Activated CD4-positive, alpha-beta memory T cell treated with anti-CD3 and anti-CD28 coated beads, Interleukin-2, amount 10 ng/mL, durations not matched to agents 7 days and 5 days (primary cell): ENCODE measurements around the gene HSPB7. TPM values are rescaled to one million over a fixed set of nuclear protein-coding genes. Genes with fewer than 3 reads are reported as not detected.
"Not testable (repeated sequence)": the region's sequence is repeated elsewhere in the genome, so short reads cannot be mapped to it uniquely, and the experiment has no call there.

Experiments used
- CTCF ChIA-PET: fragments of 350-600 bp; sonication (Branson Sonifier 250); formaldehyde crosslinking; loops from one replicate; lab custom pipeline; 2021; ENCODE audit warnings: antibody characterized with exemption, inconsistent platforms; lab: Charles Lee
- POLR2A ChIA-PET: fragments of 350-600 bp; sonication (Branson Sonifier 250); formaldehyde crosslinking; loops from one replicate; lab custom pipeline; 2021; ENCODE audit warnings: antibody characterized with exemption; lab: Charles Lee
- DNase-seq: peaks from one replicate; pipeline ENCODE4 v3.0.0-alpha.2; 2020
- H3K27ac Mint-ChIP-seq: one replicate; pipeline ENCODE4 v1.8.0; 2021; ENCODE audit warnings: mild to moderate bottlenecking, mixed read lengths
- H3K27me3 Mint-ChIP-seq: one replicate; pipeline ENCODE4 v1.8.0; 2021; ENCODE audit warnings: mixed read lengths
- H3K36me3 Mint-ChIP-seq: one replicate; pipeline ENCODE4 v1.8.0; 2021; ENCODE audit warnings: low read depth, mixed read lengths
- H3K4me1 Mint-ChIP-seq: one replicate; pipeline ENCODE4 v1.8.0; 2021; ENCODE audit warnings: mixed read lengths
- H3K4me3 Mint-ChIP-seq: one replicate; pipeline ENCODE4 v1.8.0; 2021; ENCODE audit warnings: mild to moderate bottlenecking, mixed read lengths
- H3K9me3 Mint-ChIP-seq: one replicate; pipeline ENCODE4 v1.8.0; 2021; ENCODE audit warnings: mixed read lengths
- total RNA-seq, 2 experiments: library from RNA; stranded (reverse); gene quantifications; one replicate each; pipeline ENCODE4 v1.2.3, GENCODE V29; 2021

HSPB7 gene
- total RNA-seq, 2 experiments from 2014 or later, result not detected

DNA sequence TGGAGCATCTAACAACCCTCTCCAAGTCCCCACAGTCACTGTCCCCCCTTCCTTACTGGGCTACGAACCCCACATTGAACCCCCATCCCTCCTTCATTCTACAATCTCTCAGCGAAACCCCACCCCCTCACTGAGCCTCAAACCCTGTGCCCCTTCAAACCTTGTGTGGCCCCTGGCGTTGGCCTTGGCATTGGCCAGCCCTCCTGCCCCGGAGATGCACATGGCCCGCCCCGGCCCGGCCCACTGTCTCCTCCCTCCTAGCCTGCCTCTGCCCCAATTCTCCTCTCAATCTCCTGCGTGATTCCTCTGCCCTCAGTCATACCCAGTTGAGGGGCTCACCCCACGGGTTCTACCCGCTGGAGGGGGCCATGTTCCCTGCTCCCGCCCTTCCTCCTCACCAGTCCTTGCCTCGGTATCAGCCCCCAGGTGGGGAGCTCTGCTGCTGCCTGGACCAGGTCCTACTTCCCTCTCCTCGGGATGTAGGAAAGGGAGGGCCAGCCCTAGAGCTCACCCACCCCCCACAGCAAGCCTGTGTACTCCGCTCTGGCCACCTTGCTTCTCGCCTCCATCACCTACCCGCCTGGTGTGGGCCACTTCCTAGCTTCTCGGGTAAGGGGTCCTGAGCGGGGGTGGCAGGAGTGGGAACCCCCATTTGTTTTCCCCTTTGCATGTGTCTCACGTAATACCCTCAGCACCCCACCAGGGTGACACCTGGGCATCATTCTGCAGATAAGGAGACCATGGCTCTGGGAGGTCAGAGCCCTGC lies 10.6 kb upstream of the HSPB7 start:
- H3K9me3 Mint-ChIP-seq, result no peaks in the 10 kb centered on the region
- CTCF ChIA-PET, result interaction anchor here (1.6 kb wide), 1 partner anchor 29 kb away, joined by 3 read pairs; no protein-coding TSS in a partner anchor
- POLR2A ChIA-PET, result no interaction called here
- no peaks in the 10 kb centered on the region for H3K4me1 Mint-ChIP-seq
- H3K27me3 Mint-ChIP-seq, result no peaks in the 10 kb centered on the region
- H3K36me3 Mint-ChIP-seq, result no peaks in the 10 kb centered on the region
- no peak overlapping the region for H3K4me3 Mint-ChIP-seq
- no peak for DNase-seq
- no peak overlapping the region for H3K27ac Mint-ChIP-seq

DNA sequence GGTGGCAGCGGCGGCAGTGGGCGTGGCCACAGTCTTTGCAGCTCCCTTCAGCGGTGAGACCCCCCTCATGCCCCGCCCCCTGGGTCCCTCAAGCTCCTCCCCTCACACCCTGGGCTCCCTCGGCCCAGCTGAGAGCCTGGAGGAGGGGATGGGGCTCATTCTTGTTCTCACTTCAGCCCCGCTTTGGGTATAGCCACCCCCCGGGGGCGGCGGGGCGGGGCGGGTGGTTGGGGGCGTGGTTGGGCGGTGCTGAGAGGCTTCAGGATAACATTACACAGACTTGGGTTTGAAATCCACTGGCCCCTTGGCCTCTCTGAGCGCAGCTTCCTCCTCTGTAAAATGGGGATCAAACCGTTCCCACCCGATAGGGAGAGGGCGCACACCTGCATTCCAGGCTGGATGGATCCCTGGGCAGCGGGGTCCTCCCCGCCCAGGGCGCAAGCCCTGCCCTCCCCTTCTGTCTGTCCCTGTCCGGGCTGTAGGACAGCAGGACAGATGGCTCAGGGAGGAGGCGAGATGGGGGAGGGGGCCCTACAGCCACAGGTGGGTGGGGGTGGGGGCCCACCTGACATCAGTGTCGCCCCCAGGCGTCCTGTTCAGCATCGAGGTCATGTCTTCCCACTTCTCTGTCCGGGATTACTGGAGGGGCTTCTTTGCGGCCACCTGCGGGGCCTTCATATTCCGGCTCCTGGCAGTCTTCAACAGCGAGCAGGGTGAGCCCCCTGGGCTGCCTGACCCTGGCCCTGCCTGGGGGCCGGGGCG lies 9.1 kb upstream of the HSPB7 start:
- POLR2A ChIA-PET, result interaction anchor here (1.0 kb wide), 1 partner anchor 193 kb away, joined by 3 read pairs; no protein-coding TSS in a partner anchor
- H3K4me1 Mint-ChIP-seq, result no peaks in the 10 kb centered on the region
- CTCF ChIA-PET, result no interaction called here
- H3K36me3 Mint-ChIP-seq, result no peaks in the 10 kb centered on the region
- no peaks in the 10 kb centered on the region for H3K9me3 Mint-ChIP-seq
- H3K27me3 Mint-ChIP-seq, result no peaks in the 10 kb centered on the region
- no peak overlapping the region for H3K4me3 Mint-ChIP-seq
- no peak for DNase-seq
- no peak overlapping the region for H3K27ac Mint-ChIP-seq

- H3K27me3 Mint-ChIP-seq, H3K27ac Mint-ChIP-seq, H3K9me3 Mint-ChIP-seq, H3K4me3 Mint-ChIP-seq, CTCF ChIA-PET, DNase-seq, H3K36me3 Mint-ChIP-seq, H3K4me1 Mint-ChIP-seq: not testable (repeated sequence)
- POLR2A ChIA-PET, result interaction anchor here (1.0 kb wide), 1 partner anchor 192 kb away, joined by 3 read pairs; no protein-coding TSS in a partner anchor
Measured at GRCh38 chr1:16026302-16026701, 8.5 kb upstream of the HSPB7 start.

GRCh38 chr1:16023050-16023653 lies 5.3 kb upstream of the HSPB7 start:
- H3K27me3 Mint-ChIP-seq, result peaks cover 3% of the 10 kb centered on the region
- no peak overlapping the region for H3K4me3 Mint-ChIP-seq
- DNase-seq, result no peak
- no peaks in the 10 kb centered on the region for H3K36me3 Mint-ChIP-seq
- CTCF ChIA-PET, result no interaction called here
- H3K9me3 Mint-ChIP-seq, result no peaks in the 10 kb centered on the region
- H3K27ac Mint-ChIP-seq, result no peak overlapping the region
- POLR2A ChIA-PET, result no interaction called here
- H3K4me1 Mint-ChIP-seq, result no peaks in the 10 kb centered on the region

GRCh38 chr1:16022393-16022792 lies 4.5 kb upstream of the HSPB7 start:
- POLR2A ChIA-PET, result no interaction called here
- Mint-ChIP-seq H3K9me3 (no peaks in the 10 kb centered on the region), H3K27me3 (peaks cover 3% of the 10 kb centered on the region), H3K36me3 (no peaks in the 10 kb centered on the region), H3K4me3 (no peak overlapping the region), H3K4me1 (no peaks in the 10 kb centered on the region), H3K27ac (no peak overlapping the region)
- no peak for DNase-seq
- CTCF ChIA-PET, result no interaction called here

DNA sequence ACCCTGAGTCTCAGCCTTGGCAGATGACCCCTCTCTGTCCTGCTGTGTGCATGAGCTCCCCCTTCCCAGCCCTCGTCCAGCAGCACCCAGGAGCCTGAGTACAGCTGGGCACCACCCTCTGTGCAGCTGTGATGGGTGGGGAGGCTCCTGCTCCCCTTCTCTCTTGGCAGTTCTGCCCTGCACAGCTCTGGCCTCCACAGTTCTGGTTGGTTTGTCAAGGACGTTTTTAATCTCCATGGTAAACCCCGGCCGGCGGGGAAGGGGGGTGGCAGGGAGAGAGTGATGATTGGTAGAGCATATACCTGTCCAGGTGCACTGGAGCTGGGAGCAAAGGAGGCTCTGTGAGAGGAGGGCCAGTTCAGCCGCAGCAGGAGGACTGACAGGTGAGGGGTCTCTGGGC lies 3.8 kb upstream of the HSPB7 start, which contains the start of gene CLCNKA:
CLCNKA (plus strand) TSS at position 356 of the 400 bp plus-strand sequence. CDS start 584 bp downstream, outside the sequence.
- no peak for DNase-seq
- H3K36me3 Mint-ChIP-seq, result no peaks in the 10 kb centered on the region
- ChIA-PET POLR2A (no interaction called here), CTCF (no interaction called here)
- H3K4me1 Mint-ChIP-seq, result no peaks in the 10 kb centered on the region
- H3K9me3 Mint-ChIP-seq, result no peaks in the 10 kb centered on the region
- H3K27ac Mint-ChIP-seq, result no peak within 1 kb of the TSS
- no peak within 1 kb of the TSS for H3K4me3 Mint-ChIP-seq
- H3K27me3 Mint-ChIP-seq, result peaks cover 3% of the 10 kb centered on the region

DNA sequence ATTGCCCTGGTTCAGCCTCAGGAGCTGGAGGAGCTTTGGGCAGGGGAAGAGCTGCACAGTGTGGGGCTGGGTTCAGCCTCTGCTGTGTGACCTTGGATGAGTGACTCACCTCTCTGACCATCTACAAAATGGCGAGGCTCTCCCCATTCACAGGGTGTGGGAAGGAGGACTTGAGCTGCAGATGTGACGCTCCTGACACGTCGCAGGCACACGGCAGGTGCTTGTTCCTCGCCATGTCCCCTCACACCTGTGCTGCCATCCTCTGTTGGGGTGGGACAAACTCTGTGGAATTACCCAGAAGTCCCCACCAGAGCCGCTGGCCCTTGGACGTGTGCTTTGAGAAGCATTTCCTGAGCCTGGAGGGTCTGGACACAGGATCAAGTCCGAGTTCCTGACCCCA lies 3.0 kb upstream of the HSPB7 start:
- DNase-seq, POLR2A ChIA-PET, H3K27me3 Mint-ChIP-seq, H3K4me3 Mint-ChIP-seq, H3K36me3 Mint-ChIP-seq, H3K4me1 Mint-ChIP-seq, H3K27ac Mint-ChIP-seq, H3K9me3 Mint-ChIP-seq: not testable (repeated sequence)
- CTCF ChIA-PET, result interaction anchor here (0.9 to 1.6 kb wide), 2 partner anchors 11 to 13 kb away, joined by 3 to 4 read pairs; no protein-coding TSS in a partner anchor

DNA sequence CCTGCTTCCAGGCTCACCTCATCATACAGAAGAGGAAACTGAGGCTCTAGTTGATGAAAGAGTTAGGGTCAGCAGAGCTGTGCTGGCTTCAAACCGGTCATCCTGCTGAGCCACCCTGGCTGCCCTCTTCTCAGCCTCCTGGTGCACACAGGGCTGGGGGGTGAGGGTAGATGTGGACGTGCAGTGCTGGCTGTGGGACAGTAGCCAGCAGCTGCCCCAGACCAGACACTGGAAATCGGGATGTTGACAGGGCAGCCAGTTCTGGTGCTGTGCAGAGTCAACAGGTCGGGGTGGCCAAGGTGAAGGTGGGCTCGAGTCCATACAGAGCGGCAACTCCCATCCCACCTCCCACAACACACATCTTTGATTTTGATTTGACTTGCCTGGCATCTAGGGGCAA lies 2.5 kb upstream of the HSPB7 start:
- Mint-ChIP-seq H3K4me3 (no peak overlapping the region), H3K9me3 (no peaks in the 10 kb centered on the region), H3K27ac (no peak overlapping the region), H3K4me1 (no peaks in the 10 kb centered on the region), H3K36me3 (no peaks in the 10 kb centered on the region), H3K27me3 (peaks cover 3% of the 10 kb centered on the region)
- DNase-seq, result no peak
- ChIA-PET CTCF (interaction anchor here (0.9 to 1.6 kb wide), 2 partner anchors 10 to 13 kb away, joined by 3 to 4 read pairs; no protein-coding TSS in a partner anchor), POLR2A (no interaction called here)

DNA sequence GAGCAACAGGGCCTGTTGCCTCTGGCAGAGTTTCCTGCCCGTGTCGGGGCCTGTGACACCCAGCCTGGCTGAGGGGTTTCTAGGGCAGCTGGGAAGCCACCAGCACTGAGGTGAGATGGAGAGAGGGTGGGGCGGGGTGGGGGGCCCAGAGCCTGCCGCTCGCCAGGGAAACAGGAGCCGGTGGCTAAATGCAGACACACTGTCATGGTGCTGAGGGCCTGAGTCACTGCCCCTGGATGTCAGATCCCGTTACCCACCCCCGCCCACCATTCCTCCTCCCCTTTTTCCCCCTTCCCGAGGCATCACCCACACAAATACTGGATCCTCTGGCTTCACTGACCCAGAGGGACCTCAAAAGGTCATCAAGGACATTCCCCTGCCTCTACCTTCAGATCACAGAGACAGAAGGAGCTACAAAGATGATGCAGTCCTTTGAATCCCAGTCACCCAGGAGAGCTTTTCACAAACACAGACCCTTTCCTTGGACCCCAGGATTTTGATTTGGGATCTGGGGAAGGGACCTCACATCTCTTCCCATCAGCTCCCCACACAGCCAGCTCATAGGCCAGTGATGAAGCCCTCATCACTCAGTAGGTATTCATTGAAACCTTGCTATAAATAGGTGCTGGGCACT lies 1.9 kb upstream of the HSPB7 start:
- CTCF ChIA-PET, result interaction anchor here (0.6 to 1.6 kb wide), 2 partner anchors 12 to 228 kb away, joined by 3 to 4 read pairs; no protein-coding TSS in a partner anchor
- H3K36me3 Mint-ChIP-seq, result no peaks in the 10 kb centered on the region
- no peak overlapping the region for H3K27ac Mint-ChIP-seq
- H3K27me3 Mint-ChIP-seq, result peaks cover 3% of the 10 kb centered on the region
- H3K4me3 Mint-ChIP-seq, result no peak overlapping the region
- H3K9me3 Mint-ChIP-seq, result no peaks in the 10 kb centered on the region
- H3K4me1 Mint-ChIP-seq, result no peaks in the 10 kb centered on the region
- DNase-seq, result no peak
- POLR2A ChIA-PET, result no interaction called here

DNA sequence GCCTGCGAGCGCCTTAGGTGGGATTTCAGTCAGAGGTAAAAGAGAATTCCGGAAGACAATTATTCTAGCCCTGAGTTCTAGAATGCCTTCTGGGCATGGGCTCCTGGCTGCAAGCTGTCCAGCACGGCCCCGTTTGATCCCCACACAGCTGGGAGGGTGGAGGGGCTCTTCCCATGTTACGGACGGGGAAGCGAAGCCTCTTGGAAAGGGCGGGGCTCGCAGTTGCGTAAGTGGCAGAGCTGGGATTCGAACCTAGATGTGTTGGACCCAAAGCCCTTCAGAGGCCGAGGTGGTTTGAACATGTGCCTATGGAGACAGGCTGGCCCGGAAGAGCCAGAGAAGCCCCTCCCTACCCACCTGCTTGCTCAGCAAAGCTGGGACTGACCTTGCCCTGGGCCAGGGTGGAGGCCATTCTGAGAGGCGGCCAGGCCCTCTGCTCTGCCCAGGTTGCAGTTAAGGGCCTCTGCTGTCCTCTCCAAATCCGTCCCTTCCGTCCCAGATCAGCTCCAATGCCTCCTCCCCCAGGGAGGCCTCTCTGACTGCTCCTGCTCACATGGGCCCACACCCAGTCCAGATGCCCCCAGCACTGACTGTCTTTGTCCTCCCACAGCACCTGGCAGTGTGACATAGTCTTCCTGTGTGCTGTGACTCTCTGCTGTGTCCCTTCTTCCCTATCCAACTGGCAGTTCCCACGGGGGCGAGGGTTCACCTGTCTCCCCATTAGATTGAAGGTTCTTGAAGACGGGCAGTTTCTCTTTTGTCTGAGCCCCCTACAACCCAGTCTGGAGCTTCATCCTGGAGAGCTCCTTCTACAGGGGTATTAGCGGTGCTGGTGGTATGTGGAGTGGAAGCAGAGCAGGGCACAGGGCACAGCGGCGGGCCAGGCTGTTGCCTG lies 1.2 kb upstream of the HSPB7 start:
- H3K27ac Mint-ChIP-seq, result no peak overlapping the region
- POLR2A ChIA-PET, result no interaction called here
- H3K27me3 Mint-ChIP-seq, result peaks cover 9% of the 10 kb centered on the region
- no peaks in the 10 kb centered on the region for H3K36me3 Mint-ChIP-seq
- H3K9me3 Mint-ChIP-seq, result no peaks in the 10 kb centered on the region
- no peak overlapping the region for H3K4me3 Mint-ChIP-seq
- no peak for DNase-seq
- H3K4me1 Mint-ChIP-seq, result no peaks in the 10 kb centered on the region
- CTCF ChIA-PET, result interaction anchor here (0.6 to 1.6 kb wide), 2 partner anchors 11 to 227 kb away, joined by 3 to 4 read pairs; no protein-coding TSS in a partner anchor

DNA sequence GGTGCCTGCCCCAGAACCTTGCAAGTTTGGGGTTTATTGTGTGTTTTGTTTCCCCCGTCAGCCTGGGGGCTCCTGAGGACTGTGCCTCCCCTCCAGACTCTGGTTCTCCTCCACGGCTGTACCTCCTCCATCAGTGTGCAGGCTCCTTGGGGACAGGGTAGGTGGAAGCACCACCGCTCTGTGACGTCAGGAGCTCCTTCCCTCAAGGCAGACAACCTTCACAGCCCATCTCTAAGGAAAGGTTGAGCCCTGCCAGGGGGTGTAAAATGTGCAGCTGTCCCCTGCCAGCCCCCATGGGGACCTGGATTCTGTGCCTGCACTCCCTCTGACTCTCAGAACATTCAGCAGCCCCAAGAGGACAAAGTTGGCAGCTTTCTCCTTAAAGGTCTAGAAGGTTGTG lies 465 bp upstream of the HSPB7 start:
- Mint-ChIP-seq H3K36me3 (no peaks in the 10 kb centered on the region), H3K27me3 (peaks cover 12% of the 10 kb centered on the region), H3K27ac (no peak overlapping the region), H3K4me3 (no peak overlapping the region), H3K4me1 (no peaks in the 10 kb centered on the region), H3K9me3 (no peaks in the 10 kb centered on the region)
- DNase-seq, result no peak
- POLR2A ChIA-PET, result no interaction called here
- CTCF ChIA-PET, result no interaction called here

GRCh38 chr1:16017076-16017460 lies 775 bp downstream of the HSPB7 start:
- no peak for DNase-seq

More at GRCh38 chr1:16017076-16017460, 775 bp downstream of the HSPB7 start:
- no peak overlapping the region for H3K4me3 Mint-ChIP-seq
- peaks cover 16% of the 10 kb centered on the region for H3K27me3 Mint-ChIP-seq
- POLR2A ChIA-PET, result no interaction called here
- CTCF ChIA-PET, result no interaction called here
- no peaks in the 10 kb centered on the region for H3K36me3 Mint-ChIP-seq
- H3K9me3 Mint-ChIP-seq, result no peaks in the 10 kb centered on the region
- H3K27ac Mint-ChIP-seq, result no peak overlapping the region
- H3K4me1 Mint-ChIP-seq, result peaks cover 5% of the 10 kb centered on the region
